ENCODE data around the gene MYO10.

GRCh38 chr5:16784088-16784487 is 152.0 kb downstream of the MYO10 start:
- TF ChIP-seq POLR2AphosphoS5 (IDR thresholded peaks at IDR 0.05; ENCODE audit: low read depth, low read length) = no peak
- no peak for TF ChIP-seq TAF1 (IDR thresholded peaks at IDR 0.05; ENCODE audit: low read depth, low read length)
